Gastrocnemius medialis (tissue), 4 donors: ENCODE measurements around the gene CDC14A.

Source experiments
- POLR2A ChIP-seq, 2 donors: fragments of 450-650 bp; IDR thresholded peaks; one replicate each; pipeline ENCODE4 v1.6.1; 2017; ENCODE audit warnings: antibody characterized with exemption in 2 of 2, mild to moderate bottlenecking in 2 of 2, moderate library complexity in 2 of 2
- TF ChIP-seq, protein P1 (sequence below), 5 experiments: fragments of 450-650 bp in 3 of 5; fragments of 200-600 bp in 2 of 5; sonication (generic) in 2 of 5; IDR thresholded peaks in 4 of 5; conservative IDR thresholded peaks in 1 of 5; 1 replicate in 4 of 5; 2 replicates in 1 of 5; pipeline ENCODE4 v1.5.1; 2016 to 2019; ENCODE audit warnings: antibody characterized with exemption in 5 of 5, mild to moderate bottlenecking in 3 of 5, moderate library complexity in 3 of 5

DNA sequence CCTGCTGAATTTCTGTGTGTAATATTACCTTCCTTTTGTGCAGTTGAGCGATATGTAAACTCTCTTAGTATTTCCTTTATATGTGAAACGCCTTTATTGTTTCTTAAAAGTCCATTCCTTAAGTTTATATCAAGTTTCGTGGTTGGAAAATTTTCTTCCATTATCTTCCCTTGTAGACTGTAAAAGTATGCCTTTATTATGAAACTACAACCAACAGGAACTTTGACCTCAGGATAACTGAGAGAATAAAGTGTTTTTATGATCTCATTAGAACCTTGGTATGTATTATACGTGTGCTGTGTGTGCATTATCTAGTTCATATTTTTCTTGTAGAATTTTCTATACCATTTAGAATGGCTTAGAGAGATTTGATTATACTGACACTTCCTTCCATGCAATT lies 3.1 kb upstream of the CDC14A start:
- TF ChIP-seq, protein P1, sequence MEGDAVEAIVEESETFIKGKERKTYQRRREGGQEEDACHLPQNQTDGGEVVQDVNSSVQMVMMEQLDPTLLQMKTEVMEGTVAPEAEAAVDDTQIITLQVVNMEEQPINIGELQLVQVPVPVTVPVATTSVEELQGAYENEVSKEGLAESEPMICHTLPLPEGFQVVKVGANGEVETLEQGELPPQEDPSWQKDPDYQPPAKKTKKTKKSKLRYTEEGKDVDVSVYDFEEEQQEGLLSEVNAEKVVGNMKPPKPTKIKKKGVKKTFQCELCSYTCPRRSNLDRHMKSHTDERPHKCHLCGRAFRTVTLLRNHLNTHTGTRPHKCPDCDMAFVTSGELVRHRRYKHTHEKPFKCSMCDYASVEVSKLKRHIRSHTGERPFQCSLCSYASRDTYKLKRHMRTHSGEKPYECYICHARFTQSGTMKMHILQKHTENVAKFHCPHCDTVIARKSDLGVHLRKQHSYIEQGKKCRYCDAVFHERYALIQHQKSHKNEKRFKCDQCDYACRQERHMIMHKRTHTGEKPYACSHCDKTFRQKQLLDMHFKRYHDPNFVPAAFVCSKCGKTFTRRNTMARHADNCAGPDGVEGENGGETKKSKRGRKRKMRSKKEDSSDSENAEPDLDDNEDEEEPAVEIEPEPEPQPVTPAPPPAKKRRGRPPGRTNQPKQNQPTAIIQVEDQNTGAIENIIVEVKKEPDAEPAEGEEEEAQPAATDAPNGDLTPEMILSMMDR (IDR thresholded peaks at IDR 0.05 in 4 of 5, conservative IDR thresholded peaks at IDR 0.05 in 1 of 5): no peak
- TF ChIP-seq POLR2A (IDR thresholded peaks at IDR 0.05): no peak
